ENCODE measurements around the gene CYP8B1.

The CYP8B1 gene, protein sequence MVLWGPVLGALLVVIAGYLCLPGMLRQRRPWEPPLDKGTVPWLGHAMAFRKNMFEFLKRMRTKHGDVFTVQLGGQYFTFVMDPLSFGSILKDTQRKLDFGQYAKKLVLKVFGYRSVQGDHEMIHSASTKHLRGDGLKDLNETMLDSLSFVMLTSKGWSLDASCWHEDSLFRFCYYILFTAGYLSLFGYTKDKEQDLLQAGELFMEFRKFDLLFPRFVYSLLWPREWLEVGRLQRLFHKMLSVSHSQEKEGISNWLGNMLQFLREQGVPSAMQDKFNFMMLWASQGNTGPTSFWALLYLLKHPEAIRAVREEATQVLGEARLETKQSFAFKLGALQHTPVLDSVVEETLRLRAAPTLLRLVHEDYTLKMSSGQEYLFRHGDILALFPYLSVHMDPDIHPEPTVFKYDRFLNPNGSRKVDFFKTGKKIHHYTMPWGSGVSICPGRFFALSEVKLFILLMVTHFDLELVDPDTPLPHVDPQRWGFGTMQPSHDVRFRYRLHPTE

DNA sequence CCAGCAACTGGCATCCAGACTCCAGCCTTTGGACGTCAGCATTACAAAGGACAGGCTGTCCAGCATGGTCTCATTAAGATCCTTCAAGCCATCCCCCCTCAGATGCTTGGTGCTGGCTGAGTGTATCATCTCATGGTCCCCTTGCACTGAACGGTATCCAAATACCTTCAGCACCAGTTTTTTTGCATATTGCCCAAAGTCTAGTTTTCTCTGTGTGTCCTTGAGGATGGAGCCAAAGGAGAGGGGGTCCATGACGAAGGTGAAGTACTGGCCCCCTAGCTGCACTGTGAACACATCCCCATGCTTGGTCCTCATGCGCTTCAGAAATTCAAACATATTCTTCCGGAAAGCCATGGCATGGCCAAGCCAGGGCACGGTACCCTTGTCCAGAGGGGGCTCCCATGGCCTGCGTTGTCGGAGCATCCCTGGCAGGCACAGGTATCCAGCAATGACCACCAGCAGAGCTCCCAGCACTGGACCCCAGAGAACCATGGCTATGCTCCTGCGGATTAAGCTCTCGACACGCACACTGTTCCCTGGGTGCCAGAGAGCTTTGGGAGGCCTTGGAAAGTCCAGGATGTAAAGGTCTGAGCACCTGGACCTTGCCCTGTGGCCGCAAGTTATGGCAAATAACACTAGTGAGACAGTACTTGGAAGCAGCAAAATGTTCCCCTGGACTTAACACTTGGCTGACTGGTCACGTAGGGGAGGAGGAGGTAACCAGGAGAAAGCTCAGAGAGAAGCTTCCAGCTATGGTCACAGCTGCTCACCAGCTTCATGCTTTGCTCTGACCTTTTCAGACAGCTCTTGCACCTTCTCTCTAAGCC, at the start of gene CYP8B1:
CYP8B1 (minus strand) TSS at position 555 of the 827 bp plus-strand sequence; CDS start at position 492, 63 bp downstream.
- in situ Hi-C loops (cut with MboI; ENCODE audit: low sequenced_read_pairs) = no loop called here

DNA sequence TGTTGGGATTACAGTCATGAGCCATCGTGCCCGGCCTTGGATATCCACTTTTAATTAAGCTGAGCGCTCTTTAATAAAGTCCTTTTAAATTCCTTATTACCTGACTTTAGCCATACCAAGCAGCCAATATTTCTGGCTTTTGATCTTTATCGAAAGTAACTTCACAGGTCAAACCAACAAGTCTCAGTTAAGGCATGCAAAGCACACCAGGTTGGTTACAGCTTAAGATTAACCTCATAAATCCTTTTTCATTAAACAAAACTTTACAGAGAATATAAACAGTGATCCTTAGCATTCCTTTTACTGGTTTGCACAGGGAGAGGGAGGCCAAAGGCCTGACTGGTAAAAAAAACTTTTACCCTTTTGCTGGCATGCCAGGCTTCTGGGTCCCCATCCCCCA, 47.9 kb upstream of the CYP8B1 start:
- in situ Hi-C loops (cut with MboI; ENCODE audit: low sequenced_read_pairs) = no loop called here

DNA sequence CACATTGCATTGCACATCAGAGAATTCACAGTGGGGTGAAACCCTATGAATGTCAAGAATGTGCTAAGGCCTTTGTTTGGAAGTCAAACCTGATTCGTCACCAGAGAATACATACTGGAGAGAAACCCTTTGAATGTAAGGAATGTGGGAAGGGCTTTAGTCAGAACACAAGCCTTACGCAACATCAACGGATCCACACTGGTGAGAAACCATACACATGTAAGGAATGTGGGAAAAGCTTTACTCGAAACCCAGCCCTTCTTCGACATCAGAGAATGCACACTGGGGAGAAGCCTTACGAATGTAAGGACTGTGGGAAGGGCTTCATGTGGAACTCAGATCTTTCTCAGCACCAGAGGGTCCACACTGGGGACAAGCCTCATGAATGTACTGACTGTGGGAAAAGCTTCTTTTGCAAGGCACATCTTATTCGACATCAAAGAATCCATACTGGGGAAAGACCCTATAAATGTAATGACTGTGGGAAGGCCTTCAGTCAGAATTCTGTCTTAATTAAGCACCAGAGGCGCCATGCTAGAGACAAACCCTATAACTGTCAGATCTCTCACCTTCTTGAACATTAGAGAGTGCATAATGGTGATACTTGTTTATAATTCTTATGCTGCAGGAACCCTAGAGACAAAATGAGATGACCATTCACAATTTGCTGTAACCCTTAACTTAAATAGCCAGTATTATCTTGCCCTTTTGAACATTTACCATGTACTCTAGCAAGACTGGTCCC, 39.3 kb upstream of the CYP8B1 start:
- in situ Hi-C loops (cut with MboI; ENCODE audit: low sequenced_read_pairs) = no loop called here

DNA sequence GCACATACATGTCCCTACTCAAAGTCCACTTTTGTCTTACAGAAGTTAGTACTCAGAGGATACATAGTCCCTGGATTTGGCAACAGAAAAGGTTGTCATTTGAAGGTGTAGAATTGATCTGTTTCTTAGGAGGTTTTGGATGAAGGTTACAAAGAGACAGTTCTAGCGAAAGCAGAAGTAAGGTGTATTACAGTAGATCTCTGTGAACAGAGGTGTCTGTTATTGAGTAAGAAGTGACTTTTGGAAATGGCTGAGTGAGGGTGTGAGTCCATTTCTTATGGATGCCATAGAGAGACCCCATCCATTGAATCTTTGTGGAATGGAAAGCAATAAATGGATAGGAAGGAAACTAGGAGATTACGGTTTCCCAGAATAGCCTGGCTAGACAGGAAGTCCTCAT, 35.9 kb upstream of the CYP8B1 start:
- in situ Hi-C loops (cut with MboI; ENCODE audit: low sequenced_read_pairs) = no loop called here

DNA sequence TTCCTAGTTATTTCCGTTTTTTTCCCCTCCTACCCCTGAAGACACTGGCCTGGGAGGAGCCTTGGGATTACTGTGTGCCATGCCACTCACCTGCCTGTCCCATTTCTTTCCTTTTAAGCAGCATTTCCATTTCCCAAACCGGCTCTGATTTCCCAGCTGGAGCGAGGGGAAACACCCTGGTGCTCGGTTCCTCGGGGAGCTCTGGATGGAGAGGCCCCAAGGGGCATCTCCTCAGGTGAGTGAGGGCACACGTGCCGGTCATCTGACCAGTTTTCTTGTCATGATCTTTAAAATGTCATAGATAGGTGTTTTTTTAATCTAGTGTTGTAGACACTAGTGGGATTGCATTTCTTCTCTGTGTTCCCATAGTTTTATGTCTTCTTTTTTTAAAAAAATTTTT, 33.0 kb upstream of the CYP8B1 start:
- in situ Hi-C loops (cut with MboI; ENCODE audit: low sequenced_read_pairs) = no loop called here

DNA sequence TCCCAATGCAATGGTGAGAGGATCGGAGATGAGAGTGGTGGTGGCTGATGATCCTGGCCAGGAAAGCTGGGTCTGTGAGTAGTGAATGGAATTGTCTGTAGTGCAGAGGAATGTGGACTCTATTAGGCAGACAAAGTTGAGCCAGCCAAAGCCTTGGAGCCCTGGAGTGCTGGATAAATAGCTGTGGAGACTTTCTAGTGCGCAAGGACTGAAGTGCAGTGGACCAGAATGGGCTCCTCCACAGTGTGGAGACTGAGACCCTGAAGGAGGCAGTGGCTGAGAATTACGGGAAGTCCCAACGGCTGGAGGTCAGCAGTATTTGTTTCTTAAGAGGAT, 31.1 kb upstream of the CYP8B1 start:
- in situ Hi-C loops (cut with MboI; ENCODE audit: low sequenced_read_pairs) = no loop called here

DNA sequence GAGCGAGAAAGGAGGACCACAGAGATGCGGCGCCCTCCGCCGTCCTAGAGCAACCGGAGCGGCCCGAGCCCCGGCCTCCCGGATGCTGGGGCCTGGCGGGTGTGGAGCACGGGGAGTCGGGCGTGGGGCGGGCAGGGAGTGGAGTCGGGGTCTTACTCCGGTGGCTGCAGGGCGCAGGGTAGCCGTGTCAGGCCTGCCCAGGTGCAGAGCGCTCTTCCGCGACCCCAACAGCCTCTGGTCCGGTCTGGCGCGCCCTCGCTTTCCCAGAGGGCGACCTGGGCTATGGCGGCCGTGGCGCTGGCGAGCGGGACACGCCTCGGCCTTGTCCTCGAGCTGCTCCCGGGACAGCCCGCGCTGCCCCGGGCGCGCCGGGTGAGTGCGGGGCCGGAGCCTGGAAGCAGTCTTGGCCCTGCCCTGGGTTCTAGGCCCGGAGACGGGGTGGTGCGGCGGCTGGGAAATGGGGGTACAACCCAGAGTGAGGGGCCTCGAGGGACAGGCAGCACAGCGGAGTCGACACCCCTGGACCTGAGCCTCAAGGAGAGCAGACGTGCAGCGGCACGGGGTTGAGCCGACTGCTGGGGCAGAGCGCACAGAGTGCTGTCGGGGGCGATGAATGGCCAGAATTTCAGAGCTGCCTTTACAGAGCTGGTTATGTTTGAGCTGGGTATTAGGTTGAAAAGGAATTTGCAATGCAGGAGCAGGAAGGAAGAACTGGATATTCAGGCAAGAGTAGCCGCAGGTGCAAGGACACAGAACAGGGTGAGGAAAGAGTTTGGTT, 30.6 kb upstream of the CYP8B1 start, which contains the start of gene ZNF662:
ZNF662 (plus strand) TSS at position 73 of the 778 bp plus-strand sequence. CDS start 1,973 bp downstream, outside the sequence.
- in situ Hi-C loops (cut with MboI; ENCODE audit: low sequenced_read_pairs) = no loop called here

DNA sequence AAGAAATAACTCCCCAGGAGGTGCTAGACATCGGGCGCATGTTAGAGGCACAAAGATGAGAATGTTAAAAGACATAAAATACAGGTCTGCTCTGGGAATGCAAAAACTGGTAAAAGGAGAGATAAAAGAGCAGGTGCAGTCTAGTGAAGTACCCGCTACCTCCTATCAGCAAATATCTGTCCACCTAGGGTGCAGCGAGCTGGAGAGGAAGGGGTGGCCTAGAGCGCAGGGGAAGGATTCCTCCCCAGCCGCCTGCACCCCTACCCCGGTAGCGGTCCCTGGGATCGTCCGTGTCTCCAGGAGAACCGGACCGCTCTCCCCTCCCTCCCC, 30.0 kb upstream of the CYP8B1 start:
- in situ Hi-C loops (cut with MboI; ENCODE audit: low sequenced_read_pairs) = no loop called here

DNA sequence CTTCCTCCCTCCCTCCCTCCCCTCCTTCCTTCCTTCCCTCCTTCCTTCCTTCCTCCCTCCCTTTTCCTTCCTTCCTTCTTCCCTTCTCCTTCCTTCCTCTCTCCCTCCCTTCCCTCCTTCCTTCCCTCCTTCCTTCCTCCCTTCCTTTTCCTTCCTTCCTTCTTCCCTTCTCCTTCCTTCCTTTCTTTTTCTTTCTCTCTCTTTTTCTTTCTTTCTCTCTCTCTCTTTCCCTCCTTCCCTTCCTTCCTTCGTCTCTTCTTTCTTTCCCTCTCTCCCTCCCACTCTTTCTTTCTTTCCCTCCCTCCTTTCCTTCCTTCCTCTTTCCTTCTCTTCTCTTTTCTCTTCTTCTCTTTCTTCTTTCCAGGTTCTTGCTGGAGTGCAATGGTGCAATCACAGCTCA, 28.4 kb upstream of the CYP8B1 start:
- in situ Hi-C loops (cut with MboI; ENCODE audit: low sequenced_read_pairs) = no loop called here

DNA sequence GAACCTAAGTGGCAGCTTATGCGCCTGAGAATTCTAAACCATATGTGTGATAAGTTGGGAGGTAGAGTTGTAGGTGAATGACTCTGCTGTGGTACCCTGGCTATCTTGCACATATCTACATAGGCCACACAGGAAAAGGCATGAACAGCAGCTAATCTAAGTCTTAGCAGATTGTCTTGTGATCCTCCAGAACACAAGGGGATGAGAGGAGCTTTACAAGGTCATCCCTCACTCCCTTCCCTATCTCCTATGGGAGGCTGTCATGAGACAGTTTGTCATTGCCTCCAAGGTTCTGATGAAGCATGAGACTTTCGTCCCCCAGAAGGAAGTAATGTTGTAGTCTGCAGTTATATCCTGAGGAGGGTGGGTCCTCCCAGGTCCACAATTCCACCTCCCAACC, 26.6 kb upstream of the CYP8B1 start:
- in situ Hi-C loops (cut with MboI; ENCODE audit: low sequenced_read_pairs) = no loop called here

DNA sequence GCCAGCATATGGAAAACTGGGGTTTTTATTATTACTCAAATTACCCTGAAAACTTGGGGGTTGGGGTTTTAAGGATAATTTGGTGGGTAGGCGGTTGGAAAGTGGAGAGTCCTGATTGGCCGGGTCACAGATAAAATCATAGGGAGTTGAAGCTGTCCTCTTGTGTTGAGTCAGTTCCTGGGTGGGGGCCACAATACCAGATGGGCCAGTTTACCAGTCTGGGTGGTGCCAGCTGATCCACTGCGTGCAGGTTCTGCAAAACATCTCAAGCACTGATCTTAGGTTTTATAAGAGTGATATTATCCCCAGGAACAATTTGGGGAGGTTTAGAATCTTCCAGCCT, 25.4 kb upstream of the CYP8B1 start:
- in situ Hi-C loops (cut with MboI; ENCODE audit: low sequenced_read_pairs) = no loop called here

DNA sequence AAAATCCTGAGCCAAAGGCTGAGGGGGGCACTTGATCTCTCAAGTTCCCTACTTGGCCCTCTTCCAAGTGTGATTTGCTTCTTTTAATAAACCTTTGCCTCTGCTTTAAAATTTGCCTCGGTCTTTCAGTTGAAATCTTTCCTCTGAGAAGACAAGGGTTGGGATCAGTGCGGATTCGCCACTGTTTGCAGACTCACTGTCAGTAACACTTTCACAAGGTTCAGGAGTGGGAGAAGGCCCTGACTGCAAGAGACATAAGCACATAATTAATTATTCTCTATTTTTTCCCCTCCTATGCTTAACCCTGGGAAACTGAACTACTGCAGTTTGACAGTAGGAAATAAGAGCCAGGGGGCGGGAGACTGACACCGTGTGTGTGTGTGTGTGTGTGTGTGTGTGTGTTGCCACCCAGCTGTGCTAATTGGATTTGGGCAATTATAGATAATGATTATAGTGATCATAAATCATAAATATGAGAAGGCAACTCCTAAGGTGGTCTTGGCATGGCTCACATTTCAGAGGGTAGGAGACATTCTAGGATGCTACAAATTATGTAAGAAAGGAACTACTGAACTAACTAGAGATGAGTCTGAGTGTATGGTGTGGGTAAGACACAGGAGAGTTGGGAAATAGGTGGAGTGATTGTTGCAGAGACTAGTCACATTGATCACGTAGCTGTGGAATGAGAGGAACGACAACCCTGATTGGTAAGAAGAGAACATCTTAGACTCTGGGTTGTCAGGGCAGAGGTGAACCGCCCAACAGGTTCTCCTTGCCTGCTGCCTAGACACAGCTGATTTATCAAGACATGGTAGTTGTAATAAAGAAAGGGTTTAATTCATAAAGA, 24.8 kb upstream of the CYP8B1 start:
- in situ Hi-C loops (cut with MboI; ENCODE audit: low sequenced_read_pairs) = no loop called here

DNA sequence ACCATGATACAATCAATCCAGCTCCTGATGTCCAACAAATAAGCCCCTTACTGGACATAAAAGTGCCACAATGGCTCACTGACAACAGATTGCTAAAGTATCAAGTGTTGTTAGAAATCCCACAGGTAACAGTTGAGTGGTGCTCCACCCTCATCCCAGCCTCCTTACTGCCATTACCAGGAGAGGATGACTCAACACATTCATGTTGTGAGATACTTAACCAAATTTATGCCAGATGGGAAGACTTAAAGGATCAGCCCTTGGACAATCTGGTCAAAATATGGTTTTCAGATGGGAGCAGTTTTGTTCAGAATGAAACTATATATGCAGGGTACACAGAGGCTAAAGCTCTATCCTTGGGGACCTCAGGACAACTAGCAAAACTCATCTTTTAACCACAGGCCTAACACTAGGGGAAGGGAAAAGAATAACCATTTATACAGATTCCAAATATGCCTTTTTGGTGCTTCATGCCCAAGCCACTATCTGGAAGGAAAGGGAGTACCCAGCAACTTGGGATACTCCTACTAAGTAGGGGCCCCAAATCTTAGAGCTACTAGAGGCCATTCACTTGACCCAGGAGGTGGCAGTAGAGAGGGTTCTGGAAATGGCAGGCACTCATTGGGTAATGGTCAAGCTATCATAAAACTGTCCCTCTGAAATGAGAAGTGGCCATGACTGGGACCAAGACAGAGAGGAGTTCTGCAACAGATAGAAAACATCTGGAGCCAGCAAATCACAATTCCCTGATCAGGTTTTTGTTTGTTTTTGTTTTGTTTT, 23.4 kb upstream of the CYP8B1 start:
- in situ Hi-C loops (cut with MboI; ENCODE audit: low sequenced_read_pairs) = no loop called here

DNA sequence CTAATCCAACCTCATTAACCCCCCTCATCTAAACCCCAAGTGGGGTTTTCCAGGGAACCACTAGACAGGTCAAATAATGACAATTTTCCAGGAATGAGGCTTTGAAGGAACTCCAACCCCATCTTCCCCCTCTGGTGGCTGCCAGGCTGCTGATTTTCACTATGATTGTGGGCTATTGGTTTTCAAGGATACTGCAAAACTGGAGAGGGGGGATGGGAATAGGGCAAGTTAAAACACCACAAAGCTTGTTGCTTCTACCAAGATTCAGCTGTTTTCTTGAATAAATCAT, 19.8 kb upstream of the CYP8B1 start:
- in situ Hi-C loops (cut with MboI; ENCODE audit: low sequenced_read_pairs) = no loop called here

DNA sequence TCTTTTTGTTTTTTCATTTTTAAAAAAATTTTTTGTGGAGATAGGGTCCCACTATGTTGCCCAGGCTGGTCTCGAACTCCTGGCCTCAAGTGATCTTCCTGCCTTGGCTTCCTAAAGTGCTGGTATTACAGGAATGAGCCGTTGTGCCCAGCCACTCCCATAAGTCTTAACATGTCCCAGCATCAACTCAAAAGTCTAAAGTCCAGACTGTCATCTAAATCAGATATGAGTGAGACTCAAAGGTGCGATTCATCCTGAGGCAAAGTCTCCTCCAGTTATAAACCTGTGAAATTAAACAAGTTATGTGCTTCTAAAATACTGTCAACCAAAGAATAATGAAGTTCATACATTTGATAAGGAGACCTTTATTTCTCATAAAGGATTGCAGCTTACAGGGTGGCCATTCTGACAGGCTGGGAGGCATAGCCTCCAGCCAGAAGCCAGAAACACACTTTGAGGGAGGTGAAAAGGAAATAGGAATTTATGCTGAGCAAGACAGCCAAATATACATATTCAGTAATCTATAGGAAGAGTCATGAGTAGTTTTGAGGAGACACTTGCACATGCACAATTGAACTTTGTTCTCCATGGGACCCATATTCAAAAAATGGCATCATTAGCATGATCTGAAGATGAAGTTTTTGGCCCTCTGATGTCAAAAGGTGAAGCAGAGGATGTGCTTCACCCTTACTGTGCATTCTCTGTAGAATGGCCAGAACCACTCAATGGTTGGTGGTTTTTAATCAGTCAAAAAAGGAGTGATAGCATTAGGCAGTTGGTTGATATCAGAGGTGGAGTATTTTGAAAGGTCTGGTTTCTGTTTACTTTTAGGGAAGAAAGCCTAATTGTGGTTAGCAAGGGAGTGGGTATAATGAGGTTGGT, 19.3 kb upstream of the CYP8B1 start:
- in situ Hi-C loops (cut with MboI; ENCODE audit: low sequenced_read_pairs) = no loop called here

DNA sequence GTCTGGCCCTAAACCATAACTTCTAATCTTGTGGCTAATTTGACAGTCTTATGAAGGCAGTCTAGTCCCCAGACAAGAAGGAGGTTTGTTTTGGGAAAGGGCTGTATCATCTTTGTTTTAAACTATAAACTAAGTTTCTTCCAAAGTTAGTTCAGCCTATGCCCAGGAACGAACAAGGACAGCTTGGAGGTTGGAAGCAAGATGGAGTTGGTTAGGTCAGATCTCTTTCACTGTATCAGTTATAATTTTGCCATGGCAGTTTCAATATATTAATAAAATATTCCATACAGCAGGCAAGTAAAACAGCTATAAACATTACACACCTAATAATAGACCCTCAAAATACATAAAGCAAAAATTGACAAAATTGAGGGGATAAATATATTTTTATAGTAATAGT, 17.1 kb upstream of the CYP8B1 start:
- in situ Hi-C loops (cut with MboI; ENCODE audit: low sequenced_read_pairs) = no loop called here

DNA sequence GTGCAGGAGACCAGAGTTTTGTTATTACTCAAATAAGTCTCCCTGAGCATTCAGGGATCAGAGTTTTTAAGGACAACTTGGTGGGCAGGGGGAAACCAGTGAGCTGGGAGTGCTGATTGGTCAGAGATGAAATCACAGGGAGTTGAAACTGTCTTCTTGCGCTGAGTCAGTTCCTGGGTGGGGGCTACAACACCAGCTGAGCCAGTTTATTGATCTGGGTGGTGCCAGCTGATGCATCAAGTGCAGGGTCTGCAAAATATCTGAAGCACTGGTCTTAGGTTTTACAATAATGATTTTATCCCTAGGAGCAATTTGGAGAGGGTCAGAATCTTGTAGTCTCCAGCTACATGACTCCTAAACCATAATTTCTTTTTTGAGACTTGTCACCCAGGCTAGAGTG, 16.5 kb upstream of the CYP8B1 start:
- in situ Hi-C loops (cut with MboI; ENCODE audit: low sequenced_read_pairs) = no loop called here

DNA sequence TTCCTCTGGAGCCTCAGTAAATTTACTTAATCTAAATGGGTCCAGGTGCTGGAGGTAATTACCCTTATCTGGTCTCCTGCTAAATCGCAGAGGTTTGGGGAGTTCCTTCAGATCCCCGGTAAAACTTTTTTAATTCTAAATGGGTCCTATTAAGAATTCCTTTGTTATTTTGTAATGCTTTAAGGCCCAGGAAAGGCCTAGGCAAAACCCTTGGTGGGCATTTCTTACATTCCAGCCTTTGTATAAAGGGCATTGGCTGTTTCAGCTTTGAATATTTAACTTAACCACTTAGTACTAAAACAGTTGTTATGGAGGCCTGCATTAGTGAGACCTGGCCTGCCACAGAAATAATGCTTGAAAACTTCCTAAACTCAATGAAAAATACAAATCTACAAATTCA, 15.4 kb upstream of the CYP8B1 start:
- in situ Hi-C loops (cut with MboI; ENCODE audit: low sequenced_read_pairs) = no loop called here

All from HL-60/S4 treated with phorbol 12-myristate 13-acetate at 8.2 ng/mL for 4 days and 3 days (cell line).